Calu3 (cell line): ENCODE results near the gene WLS. TPM values are rescaled to one million over a fixed set of nuclear protein-coding genes. Genes with fewer than 3 reads are reported as not detected.

Source experiments
- BruUV-seq: library from RNA; stranded (reverse); fragments of 400-500 nt; replicated peaks from 2 replicates; lab custom pipeline; 2021; lab: Mats Ljungman, UMichigan
- CTCF ChIA-PET: fragments of 300-600 bp; sonication (Branson Sonifier 250); formaldehyde crosslinking; loops from one replicate; lab custom pipeline; 2022; ENCODE audit warnings: antibody characterized with exemption; lab: Charles Lee
- DNase-seq: peaks from one replicate; pipeline ENCODE4 v3.0.0; 2022
- H3K27ac Mint-ChIP-seq: one replicate; pipeline ENCODE4 v1.8.0; 2022; ENCODE audit warnings: mixed read lengths; ENCODE audit not compliant: unreplicated experiment
- H3K27me3 Mint-ChIP-seq: one replicate; pipeline ENCODE4 v1.8.0; 2022; ENCODE audit warnings: mixed read lengths; ENCODE audit not compliant: unreplicated experiment
- H3K36me3 Mint-ChIP-seq: one replicate; pipeline ENCODE4 v1.8.0; 2022; ENCODE audit warnings: mild to moderate bottlenecking, moderate library complexity, mixed read lengths; ENCODE audit not compliant: insufficient read depth, unreplicated experiment
- H3K4me1 Mint-ChIP-seq: one replicate; pipeline ENCODE4 v1.8.0; 2022; ENCODE audit warnings: mild to moderate bottlenecking, low read depth, mixed read lengths; ENCODE audit not compliant: unreplicated experiment
- H3K4me3 Mint-ChIP-seq: one replicate; pipeline ENCODE4 v1.8.0; 2022; ENCODE audit warnings: mild to moderate bottlenecking, low read depth, moderate library complexity, mixed read lengths; ENCODE audit not compliant: unreplicated experiment
- H3K9me3 Mint-ChIP-seq: one replicate; pipeline ENCODE4 v1.8.0; 2022; ENCODE audit warnings: low read depth, mixed read lengths; ENCODE audit not compliant: unreplicated experiment
- intact Hi-C: fragments of 100-400 bp; cut with micrococcal nuclease; formaldehyde crosslinking; loops from one replicate; pipeline ENCODE4 v1.10.0; 2022; ENCODE audit not compliant: unreplicated experiment
- total RNA-seq: library from RNA; stranded (reverse); gene quantifications from 2 replicates; pipeline ENCODE4 v1.2.3, GENCODE V29; 2022
- TF ChIP-seq, protein P1 (sequence below): fragments of 200-600 bp; IDR thresholded peaks from one replicate; pipeline ENCODE4 v1.8.0; 2022; ENCODE audit warnings: antibody characterized with exemption; ENCODE audit not compliant: unreplicated experiment

WLS gene
- total RNA-seq, 1 experiment from 2014 or later = 50.9 TPM

DNA sequence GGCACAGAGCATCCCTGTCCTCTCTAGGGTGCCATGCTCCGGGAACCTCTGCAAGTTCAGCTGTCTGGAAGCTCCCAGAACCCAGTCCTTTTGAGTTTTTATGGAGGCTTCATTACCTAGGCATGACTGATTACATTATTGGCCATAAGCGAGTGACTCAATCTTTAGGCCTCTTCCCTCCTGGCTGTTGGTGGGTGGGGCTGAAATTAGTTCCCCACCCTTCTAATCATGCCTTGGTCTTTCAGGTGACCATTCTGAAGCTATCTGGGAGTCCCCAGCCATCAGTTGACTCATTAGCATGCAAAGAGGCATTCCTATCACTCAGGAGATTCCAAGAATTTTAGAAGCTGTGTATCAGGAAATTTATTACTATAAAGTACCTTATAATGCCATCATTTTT lies 46.6 kb downstream of the WLS start:
- H3K36me3 Mint-ChIP-seq = no peaks in the 10 kb centered on the region
- no peak for DNase-seq
- no peaks in the 10 kb centered on the region for H3K27me3 Mint-ChIP-seq
- no peak overlapping the region for H3K27ac Mint-ChIP-seq
- no peaks in the 10 kb centered on the region for H3K4me1 Mint-ChIP-seq
- CTCF ChIA-PET = interaction anchor here (1.7 kb wide), 1 partner anchor 11 kb away, joined by 4 read pairs; no protein-coding TSS in a partner anchor
- no peaks in the 10 kb centered on the region for H3K9me3 Mint-ChIP-seq
- TF ChIP-seq, protein P1, sequence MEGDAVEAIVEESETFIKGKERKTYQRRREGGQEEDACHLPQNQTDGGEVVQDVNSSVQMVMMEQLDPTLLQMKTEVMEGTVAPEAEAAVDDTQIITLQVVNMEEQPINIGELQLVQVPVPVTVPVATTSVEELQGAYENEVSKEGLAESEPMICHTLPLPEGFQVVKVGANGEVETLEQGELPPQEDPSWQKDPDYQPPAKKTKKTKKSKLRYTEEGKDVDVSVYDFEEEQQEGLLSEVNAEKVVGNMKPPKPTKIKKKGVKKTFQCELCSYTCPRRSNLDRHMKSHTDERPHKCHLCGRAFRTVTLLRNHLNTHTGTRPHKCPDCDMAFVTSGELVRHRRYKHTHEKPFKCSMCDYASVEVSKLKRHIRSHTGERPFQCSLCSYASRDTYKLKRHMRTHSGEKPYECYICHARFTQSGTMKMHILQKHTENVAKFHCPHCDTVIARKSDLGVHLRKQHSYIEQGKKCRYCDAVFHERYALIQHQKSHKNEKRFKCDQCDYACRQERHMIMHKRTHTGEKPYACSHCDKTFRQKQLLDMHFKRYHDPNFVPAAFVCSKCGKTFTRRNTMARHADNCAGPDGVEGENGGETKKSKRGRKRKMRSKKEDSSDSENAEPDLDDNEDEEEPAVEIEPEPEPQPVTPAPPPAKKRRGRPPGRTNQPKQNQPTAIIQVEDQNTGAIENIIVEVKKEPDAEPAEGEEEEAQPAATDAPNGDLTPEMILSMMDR = no peak
- H3K4me3 Mint-ChIP-seq = no peak overlapping the region
- BruUV-seq = no TSS peak
- intact Hi-C loops = no loop called here

- Mint-ChIP-seq H3K27me3 (no peaks in the 10 kb centered on the region), H3K36me3 (no peaks in the 10 kb centered on the region), H3K4me1 (peaks cover 11% of the 10 kb centered on the region), H3K9me3 (no peaks in the 10 kb centered on the region), H3K4me3 (no peak overlapping the region), H3K27ac (no peak overlapping the region)
- TF ChIP-seq, protein P1 = no peak
- CTCF ChIA-PET = interaction anchor here (0.6 kb wide), 1 partner anchor 10 kb away, joined by 3 read pairs; no protein-coding TSS in a partner anchor
- intact Hi-C loops = no loop called here
- no peak for DNase-seq
- BruUV-seq = no TSS peak
Measured at GRCh38 chr1:68183895-68184294, 48.4 kb downstream of the WLS start.

- H3K4me1 Mint-ChIP-seq = peaks cover 39% of the 10 kb centered on the region
- intact Hi-C loops = no loop called here
- no peaks in the 10 kb centered on the region for H3K36me3 Mint-ChIP-seq
- no peaks in the 10 kb centered on the region for H3K27me3 Mint-ChIP-seq
- no peak for DNase-seq
- BruUV-seq = no TSS peak
- CTCF ChIA-PET = no interaction called here
- H3K4me3 Mint-ChIP-seq = no peak overlapping the region
- TF ChIP-seq, protein P1 = no peak
- no peak overlapping the region for H3K27ac Mint-ChIP-seq
- no peaks in the 10 kb centered on the region for H3K9me3 Mint-ChIP-seq
Measured at GRCh38 chr1:68181165-68181556, 51.2 kb downstream of the WLS start.

- BruUV-seq = no TSS peak
- intact Hi-C loops = no loop called here
- H3K27ac Mint-ChIP-seq = no peak overlapping the region
Measured at GRCh38 chr1:68180441-68181164, 51.7 kb downstream of the WLS start.

More at GRCh38 chr1:68180441-68181164, 51.7 kb downstream of the WLS start:
- CTCF ChIA-PET = no interaction called here
- TF ChIP-seq, protein P1 = no peak
- peaks cover 44% of the 10 kb centered on the region for H3K4me1 Mint-ChIP-seq
- H3K27me3 Mint-ChIP-seq = no peaks in the 10 kb centered on the region
- no peak for DNase-seq
- no peaks in the 10 kb centered on the region for H3K9me3 Mint-ChIP-seq
- no peaks in the 10 kb centered on the region for H3K36me3 Mint-ChIP-seq
- H3K4me3 Mint-ChIP-seq = no peak overlapping the region
